ENCODE measurements around the gene UTP25.

DNA sequence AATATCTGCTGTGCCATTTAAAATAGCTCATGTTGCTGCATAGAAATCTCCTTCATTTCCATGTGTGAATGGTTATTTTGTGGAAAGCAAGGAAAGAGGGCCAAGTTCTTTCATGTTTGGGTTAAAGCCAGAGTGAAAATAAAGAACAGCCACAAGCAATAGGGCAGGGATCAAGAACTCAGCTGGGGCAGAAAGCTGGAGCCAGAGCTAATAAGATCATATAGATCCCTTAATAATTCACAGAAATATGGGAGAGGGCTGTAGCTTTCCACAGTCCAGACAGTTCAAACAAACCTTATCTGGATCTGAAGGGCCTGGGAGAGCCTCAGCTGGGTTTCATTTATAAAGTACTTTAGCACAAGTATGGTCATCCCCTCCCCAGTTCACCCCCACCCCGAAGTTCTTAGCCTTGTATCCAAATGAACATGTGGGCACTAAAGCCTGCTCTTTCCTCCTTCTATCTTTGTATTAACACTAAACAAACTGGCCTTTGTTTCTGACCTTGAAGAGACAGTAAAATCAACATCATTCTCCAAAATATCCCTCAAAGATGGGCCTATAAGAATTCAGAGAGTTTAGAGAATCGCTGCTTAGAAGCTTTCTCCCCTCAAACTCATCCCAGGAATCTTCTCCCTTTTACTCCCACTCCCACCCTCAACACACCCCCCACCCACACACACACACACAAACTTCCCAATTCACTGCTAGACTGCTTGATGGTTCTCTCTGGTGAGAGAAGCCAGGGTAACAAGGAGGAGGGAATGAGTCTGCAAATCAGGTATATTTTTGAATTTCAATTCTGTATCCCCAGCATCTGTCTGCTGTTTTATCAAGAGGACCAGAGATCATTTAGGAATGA lies 41.7 kb downstream of the UTP25 start:
- TF ChIP-seq EZH2phosphoT487 (IDR thresholded peaks at IDR 0.05; ENCODE audit: borderline replicate concordance, low read length) (no peak), EZH2 (IDR thresholded peaks at IDR 0.05; ENCODE audit: low read length, unreplicated experiment) (no peak)
- TF ChIP-seq, protein P1, sequence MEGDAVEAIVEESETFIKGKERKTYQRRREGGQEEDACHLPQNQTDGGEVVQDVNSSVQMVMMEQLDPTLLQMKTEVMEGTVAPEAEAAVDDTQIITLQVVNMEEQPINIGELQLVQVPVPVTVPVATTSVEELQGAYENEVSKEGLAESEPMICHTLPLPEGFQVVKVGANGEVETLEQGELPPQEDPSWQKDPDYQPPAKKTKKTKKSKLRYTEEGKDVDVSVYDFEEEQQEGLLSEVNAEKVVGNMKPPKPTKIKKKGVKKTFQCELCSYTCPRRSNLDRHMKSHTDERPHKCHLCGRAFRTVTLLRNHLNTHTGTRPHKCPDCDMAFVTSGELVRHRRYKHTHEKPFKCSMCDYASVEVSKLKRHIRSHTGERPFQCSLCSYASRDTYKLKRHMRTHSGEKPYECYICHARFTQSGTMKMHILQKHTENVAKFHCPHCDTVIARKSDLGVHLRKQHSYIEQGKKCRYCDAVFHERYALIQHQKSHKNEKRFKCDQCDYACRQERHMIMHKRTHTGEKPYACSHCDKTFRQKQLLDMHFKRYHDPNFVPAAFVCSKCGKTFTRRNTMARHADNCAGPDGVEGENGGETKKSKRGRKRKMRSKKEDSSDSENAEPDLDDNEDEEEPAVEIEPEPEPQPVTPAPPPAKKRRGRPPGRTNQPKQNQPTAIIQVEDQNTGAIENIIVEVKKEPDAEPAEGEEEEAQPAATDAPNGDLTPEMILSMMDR (conservative IDR thresholded peaks at IDR 0.05; ENCODE audit: low read depth, low read length): no peak
